H9 (cell line): ENCODE data around the gene ABCF2. TPM values are rescaled to one million over a fixed set of nuclear protein-coding genes. Genes with fewer than 3 reads are reported as not detected.

Experiments used
- DNase-seq: peaks from one replicate; pipeline ENCODE4 v3.0.0-alpha.2; 2017
- H2AFZ ChIP-seq: one replicate; pipeline ENCODE4 v1.6.1; 2013; ENCODE audit warnings: mild to moderate bottlenecking, low read length, control low read depth, moderate library complexity
- H2AK5ac ChIP-seq: 2 replicates; pipeline ENCODE4 v1.6.1; 2013; ENCODE audit warnings: low read length, control low read depth, mixed read lengths; ENCODE audit not compliant: insufficient read length
- H2BK120ac ChIP-seq: one replicate; pipeline ENCODE4 v1.6.1; 2013; ENCODE audit warnings: low read depth, mild to moderate bottlenecking, low read length, control low read depth, inconsistent platforms; ENCODE audit not compliant: poor library complexity, severe bottlenecking
- H2BK12ac ChIP-seq: 2 replicates; pipeline ENCODE4 v1.6.1; 2013; ENCODE audit warnings: low read length, control low read depth, mixed read lengths, low read depth; ENCODE audit not compliant: insufficient read length
- H2BK15ac ChIP-seq: 2 replicates; pipeline ENCODE4 v1.6.1; 2013; ENCODE audit warnings: low read depth, low read length, control low read depth
- H2BK20ac ChIP-seq: one replicate; pipeline ENCODE4 v1.6.1; 2013; ENCODE audit warnings: low read depth, mild to moderate bottlenecking, low read length, control low read depth, inconsistent platforms; ENCODE audit not compliant: poor library complexity, severe bottlenecking
- H2BK5ac ChIP-seq: 2 replicates; pipeline ENCODE4 v1.6.1; 2013; ENCODE audit warnings: low read length, control low read depth, mixed read lengths; ENCODE audit not compliant: insufficient read length
- H3K14ac ChIP-seq: 2 replicates; pipeline ENCODE4 v1.6.1; 2013; ENCODE audit warnings: low read length, control low read depth; ENCODE audit not compliant: insufficient read depth
- H3K18ac ChIP-seq: 2 replicates; pipeline ENCODE4 v1.6.1; 2013; ENCODE audit warnings: low read depth, mild to moderate bottlenecking, mixed read lengths, low read length, control low read depth; ENCODE audit not compliant: insufficient read length
- H3K23ac ChIP-seq: 2 replicates; pipeline ENCODE4 v1.6.1; 2013; ENCODE audit warnings: low read length, control low read depth, mixed read lengths, low read depth; ENCODE audit not compliant: insufficient read length
- H3K23me2 ChIP-seq: 2 replicates; pipeline ENCODE4 v1.6.1; 2013; ENCODE audit warnings: low read depth, mild to moderate bottlenecking, mixed read lengths, low read length, control low read depth; ENCODE audit not compliant: insufficient read length, poor library complexity, severe bottlenecking
- H3K27ac ChIP-seq: 2 replicates; pipeline ENCODE4 v1.5.1; 2013; ENCODE audit warnings: low read length, control low read depth, mixed read lengths, low read depth; ENCODE audit not compliant: insufficient read length
- H3K27me3 ChIP-seq: 2 replicates; pipeline ENCODE4 v1.6.1; 2013; ENCODE audit warnings: low read length, control low read depth, inconsistent platforms; ENCODE audit not compliant: insufficient read depth
- H3K4ac ChIP-seq: 2 replicates; pipeline ENCODE4 v1.6.1; 2013; ENCODE audit warnings: low read depth, mild to moderate bottlenecking, control low read depth, inconsistent platforms, low read length, moderate library complexity
- H3K4me1 ChIP-seq: 2 replicates; pipeline ENCODE4 v1.6.1; 2013; ENCODE audit warnings: low read length, control low read depth, inconsistent platforms; ENCODE audit not compliant: insufficient read depth
- H3K4me2 ChIP-seq: 2 replicates; pipeline ENCODE4 v1.6.1; 2013; ENCODE audit warnings: low read length, control low read depth, mixed read lengths; ENCODE audit not compliant: insufficient read length, insufficient read depth
- H3K56ac ChIP-seq: 2 replicates; pipeline ENCODE4 v1.6.1; 2013; ENCODE audit warnings: low read depth, mild to moderate bottlenecking, mixed read lengths, low read length, control low read depth; ENCODE audit not compliant: insufficient read length
- H3K79me1 ChIP-seq: 2 replicates; pipeline ENCODE4 v1.6.1; 2013; ENCODE audit warnings: low read depth, mild to moderate bottlenecking, moderate library complexity, low read length, control low read depth, inconsistent platforms; ENCODE audit not compliant: insufficient read depth, poor library complexity, severe bottlenecking
- H3K79me2 ChIP-seq: 2 replicates; pipeline ENCODE4 v1.6.1; 2013; ENCODE audit warnings: low read length, control low read depth, inconsistent platforms; ENCODE audit not compliant: insufficient read depth
- H3K9ac ChIP-seq: 2 replicates; pipeline ENCODE4 v1.6.1; 2013; ENCODE audit warnings: low read length, control low read depth, mixed read lengths; ENCODE audit not compliant: insufficient read length; ENCODE audit errors: extremely low read depth
- H3K9me3 ChIP-seq: one replicate; pipeline ENCODE4 v1.6.1; 2013; ENCODE audit warnings: low read depth, low read length, inconsistent platforms; ENCODE audit not compliant: control insufficient read depth
- H3T11ph ChIP-seq: one replicate; pipeline ENCODE4 v1.6.1; 2013; ENCODE audit warnings: mild to moderate bottlenecking, low read length, control low read depth, inconsistent platforms
- H4K20me1 ChIP-seq: one replicate; pipeline ENCODE4 v1.6.1; 2013; ENCODE audit not compliant: control insufficient read depth, insufficient read length, insufficient read depth
- H4K5ac ChIP-seq: 2 replicates; pipeline ENCODE4 v1.6.1; 2013; ENCODE audit warnings: low read depth, mild to moderate bottlenecking, mixed read lengths, low read length, control low read depth; ENCODE audit not compliant: insufficient read length
- H4K8ac ChIP-seq: replicated peaks from 2 replicates; pipeline ENCODE4 v1.6.1; 2013; ENCODE audit warnings: low read length, control low read depth, mixed read lengths, low read depth; ENCODE audit not compliant: insufficient read length
- H4K91ac ChIP-seq: 2 replicates; pipeline ENCODE4 v1.6.1; 2013; ENCODE audit warnings: low read depth, mild to moderate bottlenecking, moderate library complexity, mixed read lengths, low read length, control low read depth; ENCODE audit not compliant: insufficient read length
- H3K27ac Mint-ChIP-seq, 3 experiments: 2 replicates in 2 of 3; 3 replicates in 1 of 3; pipeline ENCODE4 v1.8.0; 2020 to 2021; ENCODE audit warnings: mixed read lengths in 3 of 3, mild to moderate bottlenecking in 1 of 3, moderate library complexity in 1 of 3
- H3K27me3 Mint-ChIP-seq: 2 replicates; pipeline ENCODE4 v1.8.0; 2021; ENCODE audit warnings: low read depth, mild to moderate bottlenecking, moderate library complexity, mixed read lengths
- H3K36me3 Mint-ChIP-seq, 3 experiments: 2 replicates in 2 of 3; 3 replicates in 1 of 3; pipeline ENCODE4 v1.8.0; 2020 to 2021; ENCODE audit warnings: low read depth in 3 of 3, mixed read lengths in 3 of 3; ENCODE audit not compliant: insufficient read depth in 1 of 3
- H3K4me1 Mint-ChIP-seq, 2 experiments: 2 replicates each; pipeline ENCODE4 v1.8.0; 2020; ENCODE audit warnings: mixed read lengths in 2 of 2
- H3K4me3 Mint-ChIP-seq, 2 experiments: 2 replicates in 1 of 2; 3 replicates in 1 of 2; pipeline ENCODE4 v1.8.0; 2020 to 2021; ENCODE audit warnings: mild to moderate bottlenecking in 2 of 2, mixed read lengths in 2 of 2, moderate library complexity in 1 of 2
- H3K9me3 Mint-ChIP-seq, 2 experiments: 2 replicates in 1 of 2; 3 replicates in 1 of 2; pipeline ENCODE4 v1.8.0; 2020; ENCODE audit warnings: mild to moderate bottlenecking in 2 of 2, mixed read lengths in 2 of 2, moderate library complexity in 1 of 2
- CTCF ChIP-seq: fragments of 200-600 bp; sonication (generic); conservative IDR thresholded peaks from 3 replicates; pipeline ENCODE4 v1.8.0; 2021; ENCODE audit warnings: antibody characterized with exemption, mild to moderate bottlenecking
- WGBS: extraction: QIAGEN DNeasy Blood & Tissue Kit; methylation state at CpG from one replicate; pipeline ENCODE4 v1.1.7; 2013; ENCODE audit warnings: missing lambda C conversion rate, low lambda C conversion rate, mixed read lengths; ENCODE audit not compliant: insufficient read length; ENCODE audit errors: extremely low coverage; 5-methylcytosine and 5-hydroxymethylcytosine counted together
- total RNA-seq: library from RNA; stranded (reverse); gene quantifications from 2 replicates; pipeline ENCODE4 v1.2.1, GENCODE V29; 2021

Gene ABCF2
- total RNA-seq, 1 experiment from 2014 or later = 70.1 TPM

DNA sequence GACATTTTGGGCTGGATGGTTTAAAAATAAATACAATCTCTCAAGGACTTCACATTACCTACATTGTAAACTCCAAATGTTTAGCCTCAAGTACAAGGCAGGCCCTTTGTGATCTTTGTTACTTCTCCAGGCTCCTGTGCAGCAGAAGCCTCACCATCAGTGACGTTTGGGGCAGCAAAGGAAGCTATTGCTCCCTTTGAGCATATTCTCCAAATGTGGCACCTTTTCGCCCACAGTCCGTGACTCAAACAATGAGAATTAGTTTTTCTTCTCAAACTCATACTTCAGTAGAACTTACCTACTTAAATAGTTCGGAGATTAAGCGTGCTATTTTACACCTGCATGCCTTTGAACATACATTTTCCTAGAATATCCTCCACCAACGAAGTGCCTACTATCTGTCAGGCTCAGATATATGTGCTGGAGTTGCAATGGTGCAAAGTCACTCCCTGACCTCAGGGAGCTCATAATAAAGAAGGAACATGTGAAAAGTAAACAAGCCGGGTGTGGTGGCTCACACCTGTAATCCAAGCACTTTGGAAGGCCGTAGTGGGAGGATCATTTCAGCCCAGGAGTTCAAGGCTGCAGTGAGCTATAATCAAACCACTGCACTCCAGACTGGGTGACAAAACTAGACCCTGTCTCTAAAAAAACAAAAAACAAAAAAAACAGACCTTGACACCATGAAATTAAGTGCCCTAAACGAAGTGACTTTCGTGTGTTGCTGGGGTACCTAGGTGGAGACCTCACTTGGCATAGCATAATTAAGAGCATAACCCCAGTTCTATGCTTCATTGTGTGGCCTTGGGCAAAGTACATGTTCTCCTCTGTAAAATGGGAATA, 1.2 kb upstream of the ABCF2 start:
- peak overlapping the region; percentile 98 to 99 (median 98) for H3K27ac Mint-ChIP-seq
- Histone ChIP-seq H3K9me3 (no peaks in the 10 kb centered on the region), H2BK15ac (no peak overlapping the region), H3T11ph (no peak overlapping the region), H2BK20ac (no peak overlapping the region), H4K8ac (no peak overlapping the region), H2AFZ (no peak overlapping the region), H4K91ac (no peak overlapping the region), H3K23me2 (peaks cover 14% of the 10 kb centered on the region), H3K56ac (no peak overlapping the region), H3K27ac (peak overlapping the region; percentile 40), H4K20me1 (no peaks in the 10 kb centered on the region), H3K27me3 (no peaks in the 10 kb centered on the region), H2BK5ac (no peak overlapping the region), H3K23ac (no peak overlapping the region), H3K79me2 (peaks cover 3% of the 10 kb centered on the region; the same call in 1 of the 2 replicates), H3K4me2 (peak overlapping the region; percentile 77), H2BK120ac (no peak overlapping the region), H3K14ac (no peak overlapping the region), H3K9ac (peak overlapping the region; percentile 78), H2AK5ac (no peak overlapping the region), H2BK12ac (no peak overlapping the region), H3K79me1 (no peaks in the 10 kb centered on the region), H3K4me1 (no peaks in the 10 kb centered on the region; the same call in 1 of the 2 replicates), H3K18ac (no peak overlapping the region), H3K4ac (no peak overlapping the region), H4K5ac (no peak overlapping the region)
- TF ChIP-seq CTCF = no peak
- H3K27me3 Mint-ChIP-seq = no peaks in the 10 kb centered on the region; the same call in 1 of the 2 replicates
- peaks cover 34 to 38% of the 10 kb centered on the region in 2 experiments for H3K4me1 Mint-ChIP-seq
- H3K4me3 Mint-ChIP-seq = peak overlapping the region; percentile 97 to 98
- H3K9me3 Mint-ChIP-seq = no peaks in the 10 kb centered on the region
- WGBS = no CpG with 5 or more reads among the region's 10 CpGs
- peaks cover 18 to 31% (median 24%) of the 10 kb centered on the region in 3 experiments; a peak in 6 of 7 replicates for H3K36me3 Mint-ChIP-seq
- DNase-seq = no peak
